ENCODE data around the gene DDX21. TPM values are rescaled to one million over a fixed set of nuclear protein-coding genes. Genes with fewer than 3 reads are reported as not detected.

The DDX21 gene
- total RNA-seq, 1 experiment from 2014 or later = 153 TPM

- RAD21 ChIA-PET (ENCODE audit: low non-redundant PET in 1 of 2, low total read pairs in 2 of 2, uncharacterized antibody in 2 of 2, unreplicated experiment in 2 of 2) = no interaction called here
- CTCF ChIA-PET = no interaction called here
- no peaks in the 10 kb centered on the region for H3K27me3 ChIP-seq (ENCODE audit: insufficient read depth, low read length)
- H3K4me3 ChIP-seq (replicated peaks in 1 of 2; ENCODE audit: low read depth in 1 of 2, low read length in 2 of 2) = no peak overlapping the region
- H3K27ac ChIP-seq (ENCODE audit: low read depth, low read length) = no peak overlapping the region
- H3K4me1 ChIP-seq (ENCODE audit: control insufficient read depth in 1 of 2, insufficient read depth in 2 of 2, low read length in 2 of 2) = no peaks in the 10 kb centered on the region
- ATAC-seq (no peak), DNase-seq (ENCODE audit: low read depth, low spot score) (no peak)
- H3K9me3 ChIP-seq (ENCODE audit: control insufficient read depth in 1 of 2, insufficient read depth in 1 of 2, low read depth in 1 of 2, low read length in 2 of 2) = no peaks in the 10 kb centered on the region
- no peak overlapping the region for H2AFZ ChIP-seq (ENCODE audit: low read depth, low read length, poor library complexity, severe bottlenecking)
- H3K36me3 ChIP-seq (ENCODE audit: control insufficient read depth in 1 of 2, insufficient read depth in 2 of 2, low read length in 2 of 2) = peaks cover 46 to 55% of the 10 kb centered on the region in 2 experiments
- H3K4me2 ChIP-seq (ENCODE audit: low read length) = no peak overlapping the region
- no TSS peak for BruUV-seq (replicated peaks)
- H3K9me2 ChIP-seq (ENCODE audit: insufficient read depth) = no peaks in the 10 kb centered on the region
- POLR2A ChIA-PET = no interaction called here
- H4K20me1 ChIP-seq (ENCODE audit: insufficient read depth) = peaks cover 17% of the 10 kb centered on the region; the same call in 1 of the 2 replicates
- H3K79me2 ChIP-seq (ENCODE audit: insufficient read depth, low read length) = peaks cover 69% of the 10 kb centered on the region
- TF ChIP-seq YY1 (IDR thresholded peaks at IDR 0.05; ENCODE audit: extremely low read depth, insufficient replicate concordance, low read depth, low read length) (no peak), POLR2A (IDR thresholded peaks at IDR 0.05; ENCODE audit: borderline replicate concordance, extremely low read depth, insufficient read depth, insufficient read length) (no peak), EGR1 (IDR thresholded peaks at IDR 0.05; ENCODE audit: low read depth) (no peak), ELF1 (IDR thresholded peaks at IDR 0.05; ENCODE audit: borderline replicate concordance, low read depth) (no peak), ZBTB33 (IDR thresholded peaks at IDR 0.05; ENCODE audit: extremely low read depth, insufficient replicate concordance, low read length) (no peak), ATF3 (IDR thresholded peaks at IDR 0.05) (no peak), SRF (IDR thresholded peaks at IDR 0.05; ENCODE audit: low read depth) (no peak), CEBPB (IDR thresholded peaks at IDR 0.05; ENCODE audit: low read depth) (no peak), EZH2 (IDR thresholded peaks at IDR 0.05) (no peak), REST (IDR thresholded peaks at IDR 0.05; ENCODE audit: low read depth) (no peak), FOSL1 (IDR thresholded peaks at IDR 0.05; ENCODE audit: low read depth) (no peak), SP1 (IDR thresholded peaks at IDR 0.05; ENCODE audit: low read depth) (no peak), POLR2AphosphoS5 (IDR thresholded peaks at IDR 0.05; ENCODE audit: low read depth, low read length) (no peak), EZH2phosphoT487 (IDR thresholded peaks at IDR 0.05; ENCODE audit: borderline replicate concordance) (no peak), ZFX (IDR thresholded peaks at IDR 0.05) (no peak), ZNF274 (IDR thresholded peaks at IDR 0.05; ENCODE audit: low read depth, low read length) (no peak), RAD21 (IDR thresholded peaks at IDR 0.05; ENCODE audit: low read depth) (no peak), JUND (IDR thresholded peaks at IDR 0.05) (no peak), CBX3 (IDR thresholded peaks at IDR 0.05; ENCODE audit: low read depth) (no peak), TCF7L2 (IDR thresholded peaks at IDR 0.05; ENCODE audit: borderline replicate concordance, extremely low read depth, insufficient read depth, insufficient read length) (no peak)
- H3K9ac ChIP-seq (ENCODE audit: low read length) = no peak overlapping the region
- intact Hi-C loops (cut with micrococcal nuclease) = no loop called here
These were observed 26.4 kb downstream of the DDX21 start for GRCh38 chr10:68982389-68982788.

All from HCT116 (cell line).